Ishikawa (cell line): ENCODE results near the gene MOB4.

Experiments used
- CEBPB ChIP-seq: IDR thresholded peaks from 2 replicates; pipeline ENCODE4 v1.6.1; 2012
- CREB1 ChIP-seq: IDR thresholded peaks from 2 replicates; pipeline ENCODE4 v1.6.1; 2012; ENCODE audit warnings: low read depth
- EP300 ChIP-seq: IDR thresholded peaks from 2 replicates; pipeline ENCODE4 v1.6.1; 2012; ENCODE audit warnings: borderline replicate concordance
- NFIC ChIP-seq: IDR thresholded peaks from 2 replicates; pipeline ENCODE4 v1.6.1; 2012
- TAF1 ChIP-seq: IDR thresholded peaks from 2 replicates; pipeline ENCODE4 v1.6.1; 2012; ENCODE audit warnings: low read depth, mild to moderate bottlenecking
- TEAD4 ChIP-seq: IDR thresholded peaks from 2 replicates; pipeline ENCODE4 v1.6.1; 2012
- YY1 ChIP-seq: IDR thresholded peaks from 2 replicates; pipeline ENCODE4 v1.6.1; 2012; ENCODE audit warnings: low read depth
- ZBTB7A ChIP-seq: IDR thresholded peaks from 2 replicates; pipeline ENCODE4 v1.6.1; 2012; ENCODE audit warnings: low read depth
- TF ChIP-seq, protein P1 (sequence below): IDR thresholded peaks from 2 replicates; pipeline ENCODE4 v1.6.1; 2012
- TF ChIP-seq, protein P2 (sequence below): IDR thresholded peaks from 2 replicates; pipeline ENCODE4 v1.6.1; 2012; ENCODE audit warnings: low read depth, mild to moderate bottlenecking
- TF ChIP-seq, protein P3 (sequence below): IDR thresholded peaks from 2 replicates; pipeline ENCODE4 v1.6.1; 2012

DNA sequence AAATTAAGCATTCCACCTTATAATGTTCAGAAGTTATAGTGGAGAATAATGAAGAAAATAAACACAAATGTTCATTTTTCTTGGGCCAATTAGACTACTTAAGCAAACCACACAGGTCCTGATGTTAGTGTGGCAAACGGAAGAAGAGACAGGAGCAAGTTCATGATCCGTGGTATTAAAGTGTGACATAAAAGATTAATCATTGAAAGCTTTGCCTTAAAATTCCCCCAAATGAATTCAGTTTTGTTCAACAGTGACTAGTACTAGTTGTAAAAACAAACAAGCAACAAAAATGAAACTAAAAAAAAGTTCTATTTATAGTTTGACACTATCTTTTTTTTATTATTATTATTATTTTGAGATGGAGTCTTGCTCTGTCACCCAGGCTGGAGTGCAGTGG lies 85.9 kb downstream of the MOB4 start:
- TF ChIP-seq CREB1 (no peak), EP300 (no peak), CEBPB (no peak), NFIC (no peak), TEAD4 (no peak), YY1 (no peak), TAF1 (no peak), ZBTB7A (no peak)
- TF ChIP-seq, protein P1, sequence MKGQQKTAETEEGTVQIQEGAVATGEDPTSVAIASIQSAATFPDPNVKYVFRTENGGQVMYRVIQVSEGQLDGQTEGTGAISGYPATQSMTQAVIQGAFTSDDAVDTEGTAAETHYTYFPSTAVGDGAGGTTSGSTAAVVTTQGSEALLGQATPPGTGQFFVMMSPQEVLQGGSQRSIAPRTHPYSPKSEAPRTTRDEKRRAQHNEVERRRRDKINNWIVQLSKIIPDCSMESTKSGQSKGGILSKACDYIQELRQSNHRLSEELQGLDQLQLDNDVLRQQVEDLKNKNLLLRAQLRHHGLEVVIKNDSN = no peak
- TF ChIP-seq, protein P2, sequence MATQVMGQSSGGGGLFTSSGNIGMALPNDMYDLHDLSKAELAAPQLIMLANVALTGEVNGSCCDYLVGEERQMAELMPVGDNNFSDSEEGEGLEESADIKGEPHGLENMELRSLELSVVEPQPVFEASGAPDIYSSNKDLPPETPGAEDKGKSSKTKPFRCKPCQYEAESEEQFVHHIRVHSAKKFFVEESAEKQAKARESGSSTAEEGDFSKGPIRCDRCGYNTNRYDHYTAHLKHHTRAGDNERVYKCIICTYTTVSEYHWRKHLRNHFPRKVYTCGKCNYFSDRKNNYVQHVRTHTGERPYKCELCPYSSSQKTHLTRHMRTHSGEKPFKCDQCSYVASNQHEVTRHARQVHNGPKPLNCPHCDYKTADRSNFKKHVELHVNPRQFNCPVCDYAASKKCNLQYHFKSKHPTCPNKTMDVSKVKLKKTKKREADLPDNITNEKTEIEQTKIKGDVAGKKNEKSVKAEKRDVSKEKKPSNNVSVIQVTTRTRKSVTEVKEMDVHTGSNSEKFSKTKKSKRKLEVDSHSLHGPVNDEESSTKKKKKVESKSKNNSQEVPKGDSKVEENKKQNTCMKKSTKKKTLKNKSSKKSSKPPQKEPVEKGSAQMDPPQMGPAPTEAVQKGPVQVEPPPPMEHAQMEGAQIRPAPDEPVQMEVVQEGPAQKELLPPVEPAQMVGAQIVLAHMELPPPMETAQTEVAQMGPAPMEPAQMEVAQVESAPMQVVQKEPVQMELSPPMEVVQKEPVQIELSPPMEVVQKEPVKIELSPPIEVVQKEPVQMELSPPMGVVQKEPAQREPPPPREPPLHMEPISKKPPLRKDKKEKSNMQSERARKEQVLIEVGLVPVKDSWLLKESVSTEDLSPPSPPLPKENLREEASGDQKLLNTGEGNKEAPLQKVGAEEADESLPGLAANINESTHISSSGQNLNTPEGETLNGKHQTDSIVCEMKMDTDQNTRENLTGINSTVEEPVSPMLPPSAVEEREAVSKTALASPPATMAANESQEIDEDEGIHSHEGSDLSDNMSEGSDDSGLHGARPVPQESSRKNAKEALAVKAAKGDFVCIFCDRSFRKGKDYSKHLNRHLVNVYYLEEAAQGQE = no peak
- TF ChIP-seq, protein P3, sequence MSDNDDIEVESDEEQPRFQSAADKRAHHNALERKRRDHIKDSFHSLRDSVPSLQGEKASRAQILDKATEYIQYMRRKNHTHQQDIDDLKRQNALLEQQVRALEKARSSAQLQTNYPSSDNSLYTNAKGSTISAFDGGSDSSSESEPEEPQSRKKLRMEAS = no peak
